Fibroblast of gingiva (primary cell): Measurements from ENCODE around the gene SOS2.
A peak's percentile ranks its signal among the peaks of the same experiment; 100 is the strongest.
"Not testable (repeated sequence)": the region's sequence is repeated elsewhere in the genome, so short reads cannot be mapped to it uniquely, and the experiment has no call there.

Experiments
- DNase-seq: peaks from one replicate; pipeline ENCODE4 v3.0.0-alpha.2; 2011; ENCODE audit warnings: low read depth

SOS2 gene

DNA sequence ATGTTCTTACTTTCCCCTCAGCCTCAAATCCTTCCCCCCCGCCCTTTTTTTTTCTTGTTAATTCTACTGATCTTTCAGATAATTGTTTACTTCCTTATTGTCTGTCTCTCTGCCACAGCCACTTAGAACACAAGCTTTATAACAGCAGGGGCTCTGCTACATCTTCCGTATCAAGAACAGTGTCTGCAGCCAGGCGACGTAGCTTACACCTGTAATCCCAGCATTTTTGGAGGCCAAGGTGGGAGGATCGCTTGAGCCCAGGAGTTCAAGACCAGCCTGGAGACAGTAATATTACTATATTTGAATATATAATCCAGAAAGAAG, 5.4 kb downstream of the SOS2 start:
- no peak for DNase-seq

DNA sequence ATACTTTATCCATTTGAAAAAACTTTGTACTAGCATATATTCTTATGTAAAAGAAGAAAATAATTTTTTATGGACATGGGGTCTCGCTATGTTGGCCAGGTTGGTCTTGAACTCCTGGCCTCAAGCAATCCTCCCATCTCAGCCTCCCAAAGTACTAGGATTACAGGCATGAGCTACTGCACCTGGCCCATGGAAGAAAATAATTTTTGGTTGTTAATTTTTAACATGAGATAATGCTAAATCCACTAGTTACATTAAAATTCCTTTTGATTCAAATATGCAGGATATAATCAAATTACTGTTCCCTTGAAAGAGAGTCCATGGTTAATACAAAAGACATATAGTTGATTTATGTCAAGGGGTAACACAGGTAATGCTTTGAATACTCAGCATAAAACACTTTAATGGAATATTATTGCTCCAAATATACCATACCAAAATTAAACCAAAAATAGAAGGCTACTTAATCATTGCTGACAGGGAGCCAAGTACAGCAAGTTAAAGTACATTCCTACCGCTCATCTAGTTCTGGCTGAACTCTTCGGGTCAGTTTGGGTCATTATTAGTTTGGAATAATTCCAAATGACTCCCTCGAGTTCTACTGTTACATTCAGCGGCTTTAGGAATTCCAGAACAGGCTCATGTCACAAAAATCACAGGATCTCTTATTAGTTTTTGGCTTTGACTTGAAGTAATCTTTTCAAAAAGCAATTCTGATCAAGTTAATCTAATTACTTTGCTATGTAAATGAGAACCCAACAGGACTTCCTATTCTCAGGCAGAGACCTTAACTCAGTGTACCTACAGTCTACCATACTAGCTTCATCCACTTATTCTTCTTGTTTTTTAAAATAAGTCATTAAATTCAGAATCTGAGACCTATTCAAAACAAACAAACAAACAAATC, 6.1 kb downstream of the SOS2 start:
- peak; percentile 90 for DNase-seq

DNA sequence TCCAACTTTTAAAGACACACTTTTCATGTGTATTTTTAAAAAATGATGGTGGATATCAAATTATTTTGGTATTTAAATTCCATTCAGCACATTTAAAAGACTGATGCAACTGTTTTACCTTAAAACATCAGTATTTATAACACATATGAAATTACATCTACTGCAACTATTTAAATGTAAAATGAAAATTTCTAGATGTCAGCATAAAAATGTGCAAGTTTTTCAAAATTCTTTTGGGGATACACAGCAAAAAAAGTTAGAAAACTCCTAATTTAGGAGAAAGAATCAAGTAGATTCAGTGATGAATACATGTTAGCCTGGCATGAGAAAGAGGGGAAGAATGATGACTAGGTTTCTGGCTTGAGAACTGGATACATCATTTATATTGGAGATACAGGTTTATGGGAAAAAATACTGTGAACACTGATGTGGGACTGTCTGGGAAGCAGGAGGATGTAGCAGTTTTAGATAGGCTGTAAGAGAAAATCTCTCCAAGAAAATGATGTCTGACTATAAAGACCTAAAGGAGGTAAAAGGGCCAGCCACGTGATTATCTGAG, 9.2 kb downstream of the SOS2 start:
- no peak for DNase-seq

DNA sequence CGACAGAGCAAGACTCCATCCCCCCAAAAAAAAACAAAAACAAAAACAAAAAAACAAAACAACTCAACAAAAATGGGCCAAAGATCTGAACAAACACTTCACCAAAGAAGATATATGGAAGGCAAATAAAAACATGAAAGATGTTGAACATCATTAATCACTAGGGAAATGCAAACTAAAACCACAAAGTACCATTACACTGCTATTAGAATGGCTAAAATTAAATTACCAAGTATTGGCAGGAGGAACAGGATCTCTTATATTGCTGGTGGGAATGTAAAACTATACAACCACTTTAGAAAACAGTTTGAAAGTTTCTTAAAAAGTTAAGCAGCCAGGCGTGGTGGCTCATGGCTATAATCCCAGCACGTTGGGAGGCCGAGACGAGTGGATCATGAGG, 12.9 kb downstream of the SOS2 start:
- no peak for DNase-seq

DNA sequence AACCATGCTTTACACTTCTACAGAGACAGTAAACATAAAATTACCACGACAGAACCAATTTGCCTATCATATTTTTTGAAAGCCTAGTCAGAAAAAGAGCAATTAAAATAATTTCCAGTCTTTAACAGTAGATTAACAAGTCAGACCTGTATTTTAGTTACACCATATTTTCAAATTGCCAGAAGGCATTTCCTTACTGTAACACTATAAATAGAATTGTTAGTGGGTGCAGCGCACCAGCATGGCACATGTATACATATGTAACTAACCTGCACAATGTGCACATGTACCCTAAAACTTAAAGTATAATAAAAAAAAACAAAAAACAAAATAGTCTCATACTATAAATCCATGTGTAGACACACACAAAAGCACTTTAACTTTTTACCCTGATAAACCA, 16.0 kb downstream of the SOS2 start:
- no peak for DNase-seq

DNA sequence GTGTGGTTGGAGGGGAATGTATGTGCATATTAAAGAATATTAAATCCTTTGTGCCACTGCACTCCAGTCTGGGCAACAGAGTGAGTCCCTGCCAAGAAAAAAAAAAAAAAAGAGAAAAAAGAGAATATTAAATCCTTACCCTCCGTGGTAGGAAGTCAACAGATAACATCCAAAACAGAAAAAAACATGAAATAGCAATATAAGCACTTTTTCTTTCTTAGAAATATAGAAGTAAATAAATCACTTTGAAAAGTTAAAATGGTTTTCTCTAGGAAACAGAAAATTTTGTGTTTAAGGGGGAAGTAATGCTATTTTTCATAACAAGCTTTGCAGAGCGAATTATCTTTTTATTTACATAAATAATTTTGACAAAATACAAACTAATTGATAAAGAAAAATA, 17.6 kb downstream of the SOS2 start:
- DNase-seq, result no peak

DNA sequence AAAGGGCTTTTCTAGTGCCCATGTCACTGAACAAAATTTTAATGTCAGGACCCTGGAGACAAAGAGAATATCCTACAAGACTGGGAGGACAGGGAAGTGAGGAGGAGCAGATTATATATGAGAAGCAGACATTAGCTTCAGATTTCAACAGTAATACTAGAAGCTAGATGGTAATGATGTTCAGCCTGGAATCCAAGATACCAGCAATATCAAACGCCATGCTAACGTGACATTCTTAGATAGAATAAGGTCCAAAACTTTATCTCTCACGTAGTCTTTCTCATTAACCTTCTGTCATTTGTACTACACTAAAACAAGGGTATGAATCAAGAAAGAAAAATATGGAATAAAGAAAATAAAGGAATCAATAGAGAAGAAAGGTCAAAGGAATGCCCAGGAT, 18.7 kb downstream of the SOS2 start:
- DNase-seq, result no peak

DNA sequence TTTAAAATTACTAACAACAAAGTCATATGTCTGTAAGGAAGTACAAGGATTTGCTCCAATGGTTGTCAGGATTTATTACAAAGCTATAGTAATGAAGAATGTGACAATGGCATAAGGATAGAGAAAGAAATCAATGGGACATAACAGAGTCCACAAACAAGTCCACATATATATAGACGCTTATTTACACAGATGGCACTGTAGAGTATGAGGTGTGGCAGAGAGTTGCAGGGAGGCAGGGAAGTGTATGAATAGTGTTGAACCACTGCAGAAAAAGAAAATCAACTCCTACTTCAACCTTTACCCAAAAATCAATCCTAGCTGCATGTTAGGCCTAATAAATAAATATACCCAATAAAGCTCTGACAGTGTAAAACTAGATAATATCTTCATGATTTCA, 21.3 kb downstream of the SOS2 start:
- DNase-seq, result no peak

DNA sequence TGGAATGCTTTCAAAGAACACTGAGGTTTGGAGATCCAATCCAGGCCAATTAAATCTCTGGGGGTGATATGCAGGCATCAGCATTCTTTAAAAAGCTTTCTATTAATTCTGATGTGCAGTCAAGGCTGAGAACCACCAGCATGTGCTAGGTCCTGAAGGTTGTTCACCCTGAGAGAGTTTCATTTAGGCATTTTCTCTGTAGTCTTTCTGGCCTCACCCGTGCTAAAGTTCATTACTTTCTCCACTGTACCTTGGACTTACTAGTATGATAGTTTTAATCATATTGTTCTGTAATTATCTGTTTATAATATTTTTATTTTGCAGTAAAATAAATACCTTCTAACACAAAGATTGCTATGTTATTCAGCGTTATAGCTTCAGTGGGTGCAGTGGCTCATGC, 32.9 kb downstream of the SOS2 start:
- no peak for DNase-seq

DNA sequence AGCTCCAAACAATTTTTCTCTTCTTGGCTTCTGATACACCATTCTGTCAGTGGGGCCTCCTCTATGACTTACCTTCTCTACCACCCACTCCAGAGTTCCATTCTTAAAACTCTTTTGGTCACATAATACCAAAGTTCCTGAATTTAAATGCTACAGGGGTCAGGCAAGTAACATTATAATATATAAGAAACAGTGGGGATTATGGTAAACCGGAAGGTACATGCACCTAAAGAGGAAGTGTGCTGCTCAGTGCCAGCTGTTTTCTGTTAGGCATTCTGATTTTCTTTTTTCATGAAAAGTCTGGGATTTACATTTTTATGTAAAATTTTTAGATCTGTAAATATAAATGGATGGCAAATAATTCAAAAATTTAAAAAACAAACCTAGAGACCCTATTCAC, 39.9 kb downstream of the SOS2 start:
- DNase-seq, result no peak

DNA sequence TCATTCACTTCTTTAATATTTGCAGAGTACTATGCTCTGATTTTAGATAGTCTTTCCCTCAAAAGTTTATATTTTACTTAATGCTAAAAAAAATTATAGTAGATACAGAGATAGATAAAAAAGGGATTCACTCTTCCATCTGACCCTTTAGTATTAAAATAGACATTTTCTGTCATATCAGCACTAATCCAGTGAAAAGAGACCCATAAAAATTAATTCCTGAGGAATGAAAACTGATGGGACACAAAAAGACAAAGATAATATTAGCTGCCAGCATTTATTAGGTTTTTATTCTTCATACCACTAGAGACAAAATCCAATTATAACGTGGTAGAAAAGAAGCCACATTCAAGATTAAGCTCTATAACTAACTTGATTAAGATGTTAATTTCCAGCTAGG, 45.3 kb downstream of the SOS2 start:
- no peak for DNase-seq

DNA sequence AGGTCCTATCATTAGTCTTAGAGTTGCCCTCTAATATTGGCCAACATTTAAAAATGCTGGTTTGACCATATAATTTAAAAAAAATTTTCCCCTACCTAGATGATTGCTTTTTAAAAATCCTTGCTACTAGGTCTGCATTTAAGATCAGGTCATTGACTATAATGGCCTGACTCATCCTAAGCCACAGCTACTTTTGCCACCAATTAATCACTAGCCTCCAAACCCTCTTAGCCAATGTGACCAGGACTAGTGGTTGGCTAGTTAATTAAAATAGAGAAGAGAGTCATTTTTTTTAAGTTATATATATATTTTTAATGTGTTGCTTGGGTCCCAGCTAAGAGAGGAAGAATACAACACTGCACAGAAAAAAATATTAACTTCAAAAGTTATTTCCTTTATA, 57.5 kb downstream of the SOS2 start:
- no peak for DNase-seq

DNA sequence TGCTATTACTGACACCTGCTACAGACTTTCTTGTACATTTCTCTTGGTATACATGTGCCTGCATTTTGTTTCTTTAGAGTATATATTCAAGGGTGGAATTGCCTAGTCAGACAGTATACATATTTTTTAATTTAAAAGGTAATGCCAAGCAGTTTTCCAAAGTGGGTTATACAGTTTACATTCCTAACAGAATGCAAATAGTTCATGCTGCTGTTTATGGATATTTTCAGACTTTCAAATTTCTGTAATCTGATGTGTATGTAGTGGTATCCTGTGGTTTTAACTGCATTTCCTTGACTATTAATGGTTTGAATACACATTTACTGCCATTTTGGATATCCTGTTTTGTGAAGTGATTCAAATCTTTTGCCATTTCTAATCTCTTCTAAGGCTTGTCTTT, 59.5 kb downstream of the SOS2 start:
- DNase-seq, result no peak

DNA sequence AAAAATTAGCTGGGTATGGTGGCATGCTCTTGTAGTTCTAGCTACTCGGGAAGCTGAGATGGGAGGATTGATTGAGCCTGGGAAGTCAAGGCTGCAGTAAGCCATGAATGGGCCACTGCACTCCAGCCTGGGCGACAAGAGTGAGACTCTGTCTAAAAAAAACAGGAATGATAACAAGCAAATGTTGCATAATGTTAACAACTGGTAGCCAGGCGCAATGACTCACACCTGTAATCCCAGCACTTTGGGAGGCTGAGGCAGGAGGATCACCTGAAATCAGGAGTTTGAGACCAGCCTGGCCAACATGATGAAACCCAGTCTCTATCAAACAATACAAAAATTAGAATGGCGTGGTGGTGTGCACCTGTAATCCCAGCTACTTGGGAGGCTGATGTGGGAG, 64.0 kb downstream of the SOS2 start:
- not testable (repeated sequence) for DNase-seq

DNA sequence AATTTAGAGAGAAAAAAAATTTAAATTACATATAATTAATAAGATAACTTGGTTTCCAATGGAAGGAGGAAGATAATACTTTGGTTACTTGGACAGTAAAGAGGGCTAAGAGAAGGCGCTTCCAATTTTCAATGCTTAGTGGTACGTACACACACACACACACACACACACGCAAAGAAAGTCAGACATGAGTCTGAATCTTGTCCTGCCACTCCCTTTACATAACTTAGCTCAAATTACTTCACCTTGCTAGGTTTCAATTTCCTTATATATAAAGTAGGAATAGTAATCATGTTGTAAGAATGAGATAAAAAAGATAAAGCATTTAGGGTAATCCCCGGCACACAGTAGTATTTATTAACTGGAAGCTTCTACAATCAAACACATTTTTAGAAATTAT, 75.3 kb downstream of the SOS2 start:
- no peak for DNase-seq

DNA sequence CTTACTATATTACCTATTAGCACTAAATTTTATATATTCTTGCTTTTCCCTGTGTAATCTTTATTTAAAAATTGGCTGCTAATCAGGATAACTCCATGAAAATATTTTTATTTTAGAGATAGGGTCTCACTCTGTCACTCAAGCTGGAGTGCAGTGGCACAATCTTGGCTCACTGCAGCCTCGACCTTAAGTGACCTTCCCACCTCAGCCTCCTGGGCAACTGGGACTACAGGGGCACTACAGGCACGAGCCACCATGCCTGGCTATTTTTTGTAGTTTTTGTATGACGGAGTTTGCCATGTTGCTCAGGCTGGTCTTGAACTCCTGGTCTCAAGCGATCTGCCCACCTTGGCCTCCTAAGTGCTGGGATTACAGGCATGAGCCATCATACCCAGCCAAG, 82.6 kb downstream of the SOS2 start:
- DNase-seq, result no peak

DNA sequence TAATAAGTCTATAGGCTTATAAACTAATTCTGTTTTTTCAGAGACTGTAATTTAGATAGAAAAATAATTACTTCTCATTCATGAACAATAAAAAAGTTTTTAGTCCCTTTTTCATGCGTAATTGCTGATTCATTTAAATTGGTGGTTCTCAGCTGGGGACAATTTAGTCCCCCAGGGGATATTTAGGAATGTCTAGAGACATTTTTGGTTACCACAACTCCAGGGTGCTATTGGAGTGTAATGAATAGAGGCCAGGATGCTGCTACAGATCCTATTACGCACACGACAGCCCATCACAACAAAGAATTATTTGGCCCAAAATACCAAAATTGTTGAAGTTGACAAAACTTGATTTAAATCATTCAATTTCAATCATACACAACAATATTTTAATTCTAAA, 92.2 kb downstream of the SOS2 start:
- peak; percentile 19 for DNase-seq

DNA sequence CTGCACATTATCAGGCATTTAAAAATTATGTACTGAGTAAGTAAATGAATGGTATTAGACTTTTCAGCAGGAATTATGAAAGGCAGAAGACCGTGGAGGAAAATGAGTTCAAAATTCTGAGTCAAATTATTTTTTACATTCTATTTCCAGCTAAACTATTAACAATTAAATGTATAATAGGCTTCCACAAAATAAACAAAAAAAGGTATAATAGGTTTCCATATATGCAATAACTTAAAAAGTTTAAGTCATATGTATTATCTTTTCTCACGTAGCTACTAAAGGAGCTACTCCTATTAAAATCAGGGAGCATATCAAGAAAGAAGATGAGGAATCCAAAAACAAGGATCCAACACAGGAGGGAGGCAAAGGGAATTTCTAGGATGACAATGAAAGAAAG, 103.6 kb downstream of the SOS2 start:
- no peak for DNase-seq

DNA sequence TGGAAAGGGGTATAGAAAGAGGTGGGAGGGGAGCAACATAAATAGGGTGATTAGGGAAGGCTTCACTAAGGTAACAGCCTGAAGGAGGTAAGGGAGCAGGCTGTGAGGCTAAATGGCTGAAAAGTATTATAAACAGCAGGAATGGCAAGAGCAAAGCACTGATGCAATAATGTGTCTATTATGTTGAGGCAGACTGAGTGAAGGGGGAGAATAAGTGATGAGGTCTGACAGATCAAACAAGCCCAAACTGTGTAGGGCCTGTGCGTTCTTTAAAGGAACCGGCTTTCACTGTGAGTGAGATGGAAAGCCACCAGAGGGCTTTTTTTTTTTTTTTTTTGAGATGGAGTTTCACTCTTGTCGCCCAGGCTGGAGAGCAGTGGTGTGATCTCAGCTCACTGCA, 108.3 kb downstream of the SOS2 start:
- no peak for DNase-seq

DNA sequence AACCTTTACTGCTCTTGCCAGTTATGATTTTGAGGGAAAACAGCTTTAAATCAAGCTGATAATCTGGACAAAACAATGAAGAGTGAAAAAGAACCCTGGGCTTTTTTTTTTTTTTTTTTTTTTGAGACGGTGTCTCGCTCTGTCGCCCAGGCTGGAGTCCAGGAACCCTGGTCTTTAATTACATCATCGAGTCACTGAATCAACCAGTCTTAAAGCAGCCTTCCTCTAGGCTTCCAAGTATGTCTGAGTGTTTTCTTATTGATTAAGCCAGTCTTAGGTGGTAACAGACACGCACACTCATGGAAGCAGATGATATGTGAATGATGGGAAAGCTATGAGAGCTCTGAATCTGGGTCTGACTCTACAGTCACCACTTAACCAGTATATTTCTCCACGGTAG, 109.1 kb downstream of the SOS2 start:
- no peak for DNase-seq

DNA sequence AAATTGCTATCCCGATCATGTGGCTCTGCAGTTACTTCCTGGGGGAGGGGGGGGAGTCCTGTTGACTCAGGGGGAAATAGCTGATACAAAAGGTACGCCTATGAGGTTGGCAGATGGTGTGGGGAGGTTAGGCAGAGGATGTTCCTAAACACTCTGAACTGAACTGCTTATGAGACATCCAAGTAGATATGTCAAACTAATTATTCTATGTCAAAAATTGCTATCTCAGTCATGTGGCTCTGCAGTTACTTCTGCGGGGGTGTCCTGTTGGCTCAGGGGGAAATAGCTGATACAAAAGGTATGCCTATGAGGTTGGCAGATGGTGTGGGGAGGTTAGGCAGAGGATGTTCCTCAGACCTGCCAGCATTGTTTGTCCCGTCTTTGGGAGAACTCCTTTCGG, 109.9 kb downstream of the SOS2 start:
- no peak for DNase-seq

DNA sequence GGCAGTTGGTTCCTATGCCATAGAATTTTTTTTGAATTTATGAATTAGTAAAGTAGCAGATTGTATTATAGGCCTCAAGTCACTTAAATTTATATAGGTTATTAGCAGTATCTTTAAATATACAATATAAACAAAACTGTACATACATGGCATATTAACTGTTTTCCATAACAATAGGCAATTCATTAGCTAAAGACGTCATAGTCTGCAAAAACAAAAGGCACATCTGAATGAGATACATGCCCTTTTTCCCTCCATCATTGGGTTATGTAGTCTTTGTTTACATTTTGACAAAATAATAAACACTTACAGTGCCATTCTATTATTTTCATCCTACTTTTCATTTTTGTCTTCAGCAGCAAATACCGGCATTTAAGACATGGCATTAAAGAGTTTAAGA, 113.9 kb downstream of the SOS2 start:
- DNase-seq, result no peak

DNA sequence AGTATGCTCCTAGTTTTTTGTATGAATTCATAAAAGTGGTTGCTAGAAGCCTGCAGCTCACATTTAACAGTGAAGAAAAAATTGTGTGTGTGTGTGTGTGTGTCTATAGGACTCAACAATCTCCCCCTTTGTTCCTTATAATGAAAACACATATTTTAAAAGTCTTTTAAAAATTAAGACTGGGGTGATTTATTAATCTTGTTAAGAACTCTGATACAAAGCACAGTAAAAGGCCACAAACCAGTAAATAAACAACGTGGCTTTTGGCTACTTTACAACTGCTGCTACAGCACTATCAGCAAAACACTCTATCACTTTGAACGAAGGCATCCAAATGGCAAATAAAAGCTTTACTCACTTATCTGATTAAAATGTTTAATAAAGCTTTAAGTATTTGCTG, 114.4 kb downstream of the SOS2 start:
- no peak for DNase-seq
